GM13977 (cell line): ENCODE results near the gene CDC16.
"Not testable (repeated sequence)": the region's sequence is repeated elsewhere in the genome, so short reads cannot be mapped to it uniquely, and the experiment has no call there.

ENCODE experiments used
- DNase-seq: peaks from one replicate; pipeline ENCODE4 v3.0.0; 2012; ENCODE audit warnings: low spot score
- CTCF ChIP-seq: IDR thresholded peaks from 2 replicates; pipeline ENCODE4 v1.5.1; 2012; ENCODE audit warnings: mild to moderate bottlenecking, control low read depth; ENCODE audit not compliant: insufficient read depth; ENCODE audit errors: extremely low read depth, missing control alignments
- in situ Hi-C: fragments of 300-500 bp; cut with MboI; formaldehyde crosslinking; loops from one replicate; pipeline ENCODE4 v1.12.0; 2022; ENCODE audit warnings: low sequenced_read_pairs, low pct_unique_long_range_greater_than_20kb, mixed read lengths, inconsistent platforms; ENCODE audit not compliant: unreplicated experiment

CDC16 gene

GRCh38 chr13:114263578-114263977 lies 28.9 kb downstream of the CDC16 start:
- no peak for TF ChIP-seq CTCF
- in situ Hi-C loops, result no loop called here
- no peak for DNase-seq

GRCh38 chr13:114264313-114264712 lies 29.6 kb downstream of the CDC16 start:
- DNase-seq, in situ Hi-C loops: not testable (repeated sequence)

GRCh38 chr13:114264886-114265611 lies 30.4 kb downstream of the CDC16 start:
- no peak for DNase-seq
- TF ChIP-seq CTCF, result no peak
- in situ Hi-C loops, result no loop called here

DNA sequence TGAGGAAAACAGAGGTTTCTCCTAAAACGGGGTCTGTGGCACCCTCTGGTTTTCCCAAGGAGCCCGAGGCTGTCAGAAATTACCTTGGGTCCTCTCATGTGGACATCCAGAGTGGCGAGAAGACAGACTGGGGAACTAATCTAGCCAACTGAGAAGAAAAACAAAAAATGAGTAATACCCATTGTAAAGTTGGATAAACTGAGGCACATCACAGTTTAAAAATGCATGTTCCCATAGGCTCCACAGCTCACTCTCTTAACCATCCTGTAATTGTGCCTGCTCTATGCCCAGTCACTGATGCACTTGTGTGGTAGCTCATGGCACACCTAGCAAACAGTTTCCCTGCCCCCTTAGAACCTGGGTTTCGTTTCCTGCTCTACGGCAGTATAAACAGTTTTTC lies 31.5 kb downstream of the CDC16 start:
- no peak for DNase-seq
- no peak for TF ChIP-seq CTCF
- in situ Hi-C loops, result no loop called here

DNA sequence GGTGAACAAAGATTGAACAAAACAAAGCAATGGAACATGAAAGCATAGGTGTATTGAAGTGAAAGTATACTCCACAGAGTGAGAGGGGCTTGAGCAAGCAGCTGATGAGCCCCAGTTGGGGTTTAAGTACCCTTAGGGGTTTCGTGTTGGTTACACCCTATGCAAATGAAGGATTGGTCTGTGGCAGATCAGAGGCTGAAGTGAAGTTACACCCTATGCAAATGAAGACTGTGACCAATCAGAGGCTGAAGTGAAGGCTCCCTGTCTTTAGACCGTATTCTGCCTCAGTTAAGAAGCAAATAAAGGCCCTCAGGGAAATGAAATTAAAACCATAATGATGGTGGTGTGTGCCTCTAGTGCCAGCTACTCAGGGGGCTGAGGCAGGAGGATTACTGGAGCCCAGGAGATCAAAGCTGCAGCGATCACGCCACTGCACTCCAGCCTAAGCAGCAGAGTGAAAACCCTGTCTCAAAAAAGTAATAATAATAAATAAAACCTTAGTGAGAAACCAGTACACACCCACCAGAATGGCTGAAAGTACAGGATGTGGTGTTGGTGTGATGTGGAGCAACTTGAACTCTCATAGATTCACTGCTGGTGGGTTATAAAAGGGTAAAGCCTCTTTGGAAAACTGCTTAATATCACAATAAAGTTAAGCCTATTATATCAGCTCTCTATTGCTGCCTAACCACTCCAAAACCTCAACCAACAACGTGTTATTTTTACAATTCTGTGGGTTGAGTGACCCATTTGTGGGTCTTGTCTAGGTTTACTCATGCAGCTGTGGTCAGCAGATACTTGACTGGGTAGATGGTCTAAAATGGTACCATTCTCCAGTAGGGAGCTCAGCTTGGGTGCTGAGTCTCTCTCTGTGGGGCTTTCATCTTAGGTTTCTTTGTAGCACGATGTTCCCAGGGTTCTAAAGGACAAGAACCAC lies 33.9 kb downstream of the CDC16 start:
- no peak for DNase-seq
- in situ Hi-C loops, result no loop called here

GRCh38 chr13:114269281-114269770 lies 34.6 kb downstream of the CDC16 start:
- DNase-seq, result no peak
- in situ Hi-C loops, result no loop called here
- TF ChIP-seq CTCF, result no peak

More for the DNA sequence above, 33.9 kb downstream of the CDC16 start:
- no peak for TF ChIP-seq CTCF

- no peak for DNase-seq
- in situ Hi-C loops, result no loop called here
- no peak for TF ChIP-seq CTCF
These were observed 38.3 kb downstream of the CDC16 start for GRCh38 chr13:114272977-114273376.
